GM19239 (cell line): Measurements from ENCODE around the gene C1orf35.
"Not testable (repeated sequence)": the region's sequence is repeated elsewhere in the genome, so short reads cannot be mapped to it uniquely, and the experiment has no call there.

Experiments
- DNase-seq: peaks from one replicate; pipeline ENCODE4 v3.0.0; 2011; ENCODE audit warnings: low spot score; ENCODE audit not compliant: insufficient read length
- FAIRE-seq: peaks from 2 replicates; lab custom pipeline; 2011; peaks lifted over from hg19 to GRCh38; lab: Jason Lieb, UNC

Gene C1orf35

GRCh38 chr1:228112167-228112566, 9.0 kb upstream of the C1orf35 start:
- no peak for FAIRE-seq
- no peak for DNase-seq

GRCh38 chr1:228111315-228111714, 8.2 kb upstream of the C1orf35 start:
- not testable (repeated sequence) for FAIRE-seq, DNase-seq

DNA sequence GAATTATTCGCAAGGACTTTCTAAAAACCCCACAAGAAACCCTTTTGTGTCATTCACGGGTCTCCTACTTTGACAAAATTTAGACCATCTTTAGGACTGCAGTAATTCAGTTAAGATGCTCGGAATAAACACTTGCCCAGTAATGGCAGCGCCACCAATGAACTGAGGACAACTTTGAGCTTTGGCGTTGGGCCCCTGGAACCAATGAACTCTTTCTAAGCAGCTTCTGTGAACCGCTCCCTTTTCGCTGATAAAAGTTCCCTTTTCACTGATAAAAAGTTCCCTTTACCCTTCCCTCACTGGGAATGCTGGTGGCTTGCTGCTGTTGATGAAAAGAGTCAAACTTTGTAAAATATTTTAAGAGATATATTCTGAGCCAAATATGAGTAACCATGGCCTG, 7.4 kb upstream of the C1orf35 start:
- no peak for FAIRE-seq
- DNase-seq = no peak

DNA sequence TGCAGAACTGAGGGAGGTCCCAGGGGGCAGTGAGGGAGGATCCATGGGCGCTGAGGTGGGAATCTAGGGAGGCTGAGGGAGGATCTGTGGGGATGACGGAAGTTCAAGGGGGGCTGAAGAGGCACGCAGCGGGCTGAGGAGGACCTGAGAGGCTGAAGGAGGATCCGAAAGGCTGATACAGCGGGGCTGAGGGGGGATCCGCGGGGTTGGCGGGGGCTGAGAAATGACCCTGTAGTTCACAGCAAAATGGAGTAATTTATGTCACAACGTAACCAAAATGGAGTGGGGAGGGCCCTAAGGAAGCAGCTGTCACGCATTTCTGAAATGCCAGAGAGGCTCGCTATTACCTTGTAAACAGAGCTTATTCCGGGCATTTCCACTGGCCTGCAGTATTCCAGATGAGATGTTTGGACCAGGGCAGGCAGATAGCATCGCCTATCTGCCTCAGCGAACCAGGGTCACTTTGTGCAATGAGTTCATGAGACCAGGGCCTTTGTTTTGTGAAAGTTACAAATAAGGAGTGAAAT, 6.9 kb upstream of the C1orf35 start:
- DNase-seq (no peak), FAIRE-seq (no peak)

GRCh38 chr1:228109073-228109961, 6.2 kb upstream of the C1orf35 start, which contains the start of gene MRPL55:
Gene MRPL55, minus strand, starts transcription at chr1:228109299. Its CDS starts 1,039 bp downstream, at chr1:228108260.
- FAIRE-seq (peak; percentile 97), DNase-seq (peak; percentile 95)

GRCh38 chr1:228108742-228109072, 5.6 kb upstream of the C1orf35 start:
- DNase-seq = no peak
- no peak for FAIRE-seq

GRCh38 chr1:228108055-228108690, 5.0 kb upstream of the C1orf35 start:
- DNase-seq (no peak), FAIRE-seq (no peak)

GRCh38 chr1:228107636-228108035, 4.5 kb upstream of the C1orf35 start:
- no peak for DNase-seq

DNA sequence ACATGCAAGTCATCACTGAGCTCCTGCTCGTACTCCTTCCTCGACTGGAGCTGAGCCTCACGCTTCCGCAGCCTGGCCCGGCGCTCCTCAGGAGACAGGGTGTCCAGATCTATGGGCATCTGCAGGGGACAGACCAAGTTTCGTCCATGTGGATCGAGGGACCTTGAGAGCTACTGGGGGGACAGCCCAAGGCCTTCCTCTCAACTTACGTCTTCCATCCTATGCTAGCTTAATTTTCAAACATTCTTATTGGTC, 3.6 kb upstream of the C1orf35 start:
- no peak for DNase-seq
- no peak for FAIRE-seq

More at GRCh38 chr1:228107636-228108035, 4.5 kb upstream of the C1orf35 start:
- no peak for FAIRE-seq

DNA sequence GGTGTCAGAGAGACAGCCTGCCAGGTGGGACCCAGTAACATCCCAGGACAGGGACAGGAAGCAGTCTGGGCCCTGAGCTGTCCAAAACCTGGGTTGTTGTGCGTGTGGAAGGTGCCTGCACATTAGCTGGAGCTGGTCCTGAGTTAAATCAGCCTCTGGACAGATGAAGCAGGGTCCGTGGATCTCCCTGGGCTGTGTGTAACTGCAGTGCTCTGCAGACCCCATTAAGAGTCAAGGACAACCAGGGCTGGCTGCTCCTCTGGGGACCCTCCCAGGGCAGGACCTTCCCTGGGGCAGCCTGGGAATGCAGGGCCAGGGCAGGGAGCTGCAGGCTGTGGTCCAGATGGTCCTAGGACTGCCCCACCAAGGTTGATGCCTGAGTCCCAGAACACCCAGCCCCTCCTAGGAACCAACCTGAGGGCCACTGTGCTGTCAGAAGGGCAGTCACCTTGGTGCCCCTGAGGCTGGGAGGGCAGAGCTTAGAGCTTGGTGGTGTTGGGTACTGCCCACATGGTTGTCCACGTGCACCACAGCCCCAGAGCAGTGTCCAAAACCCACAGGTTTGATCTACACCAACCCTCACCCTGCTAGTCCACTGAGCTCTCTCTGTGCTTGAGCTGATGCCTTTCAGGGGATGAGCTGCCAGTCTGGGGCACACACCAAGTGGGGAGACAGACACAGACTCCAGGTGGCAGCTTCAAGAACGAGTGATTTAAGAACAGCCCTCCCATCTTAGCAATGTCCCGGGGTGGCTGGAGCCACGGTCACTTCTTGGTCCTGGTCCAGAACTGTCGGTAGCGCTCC, 3.1 kb upstream of the C1orf35 start:
- no peak for DNase-seq
- no peak for FAIRE-seq

GRCh38 chr1:228105270-228105995, 2.3 kb upstream of the C1orf35 start:
- FAIRE-seq (no peak), DNase-seq (no peak)

DNA sequence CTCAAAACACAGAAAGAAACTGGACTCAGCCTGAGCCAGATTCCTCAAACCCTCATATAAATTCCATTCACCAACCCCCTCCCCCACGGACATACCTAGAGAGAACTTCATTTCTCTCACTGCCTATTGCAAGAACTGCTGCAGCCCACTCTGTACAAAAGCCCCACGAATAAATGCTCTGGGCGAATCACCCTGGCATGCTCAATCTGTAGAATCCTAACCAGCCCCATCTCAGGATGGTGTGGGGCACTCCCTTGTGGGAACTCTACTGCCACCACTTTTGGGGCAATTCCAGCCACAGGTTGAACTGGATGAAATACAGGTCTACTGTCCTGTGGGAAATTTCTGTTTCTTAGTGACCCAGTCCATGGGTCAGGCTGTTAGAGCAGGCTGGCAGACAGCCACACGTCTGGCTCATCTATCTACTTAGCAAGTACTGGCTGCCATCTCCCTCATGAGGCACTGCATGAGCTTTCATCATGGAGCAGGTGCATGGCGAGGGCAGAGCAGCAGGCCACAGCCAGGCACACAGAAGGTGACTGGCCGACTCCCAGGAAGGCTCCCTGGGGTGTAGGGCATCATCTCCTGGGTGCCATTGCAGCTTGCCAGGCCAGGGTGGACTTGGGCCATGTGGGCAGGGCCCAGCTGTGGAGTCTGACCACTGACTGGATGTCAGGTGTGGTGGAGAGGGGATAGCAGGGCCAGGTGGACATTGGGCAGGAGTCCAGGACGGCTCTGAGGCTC, 1.6 kb upstream of the C1orf35 start:
- DNase-seq (no peak), FAIRE-seq (no peak)

- DNase-seq (peak; percentile 53), FAIRE-seq (no peak)
Measured at GRCh38 chr1:228101994-228102790, 933 bp downstream of the C1orf35 start.

GRCh38 chr1:228101614-228101993, 1.5 kb downstream of the C1orf35 start:
- DNase-seq (no peak), FAIRE-seq (no peak)

- DNase-seq = no peak
Measured at GRCh38 chr1:228100822-228101613, 2.1 kb downstream of the C1orf35 start.

DNA sequence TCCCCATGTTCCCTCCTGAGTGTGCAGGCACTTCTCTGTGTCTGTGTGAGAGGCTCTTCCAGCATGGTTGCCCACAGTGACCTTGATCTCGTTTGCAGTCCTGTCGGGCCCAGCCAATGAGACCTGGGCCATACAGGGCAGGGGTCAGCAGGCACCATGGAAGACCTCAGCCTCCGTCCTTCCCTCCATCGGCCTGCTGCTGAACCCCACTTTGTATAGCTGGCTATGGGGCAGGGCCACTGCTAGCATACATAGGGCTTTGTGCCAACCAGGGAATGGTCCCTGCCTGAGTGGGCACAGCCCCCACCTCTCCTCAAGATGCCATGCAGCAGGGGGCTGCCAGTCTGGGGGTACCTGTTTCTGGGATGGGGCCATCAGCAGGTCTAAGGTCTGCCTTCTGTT, 3.8 kb downstream of the C1orf35 start:
- no peak for FAIRE-seq

More at GRCh38 chr1:228100822-228101613, 2.1 kb downstream of the C1orf35 start:
- peak; percentile 40 for FAIRE-seq

GRCh38 chr1:228098323-228098931, 4.7 kb downstream of the C1orf35 start:
- no peak for FAIRE-seq
- DNase-seq = no peak

More for the DNA sequence above, 3.8 kb downstream of the C1orf35 start:
- no peak for DNase-seq
